GM10248 (cell line): ENCODE data around the gene CAMK4.

Experiments used
- CTCF ChIA-PET: fragments of 300-600 bp; sonication (Branson Sonifier 250); formaldehyde crosslinking; extraction: SDS; loops from one replicate; lab custom pipeline; 2021; ENCODE audit warnings: antibody characterized with exemption; lab: Yijun Ruan, JAX
- POLR2A ChIA-PET: fragments of 350-650 bp; sonication (Branson Sonifier 250); formaldehyde crosslinking; extraction: SDS; loops from one replicate; lab custom pipeline; 2020; ENCODE audit warnings: antibody characterized with exemption; lab: Yijun Ruan, JAX
- DNase-seq: peaks from one replicate; pipeline ENCODE4 v3.0.0; 2012; ENCODE audit errors: extremely low spot score
- TF ChIP-seq, protein P1 (sequence below): IDR thresholded peaks from 2 replicates; pipeline ENCODE4 v1.5.1; 2012; ENCODE audit warnings: mild to moderate bottlenecking, low read depth; ENCODE audit errors: extremely low read depth, missing control alignments, control extremely low read depth

Gene CAMK4

GRCh38 chr5:111313017-111313724 lies 89.0 kb downstream of the CAMK4 start:
- TF ChIP-seq, protein P1, sequence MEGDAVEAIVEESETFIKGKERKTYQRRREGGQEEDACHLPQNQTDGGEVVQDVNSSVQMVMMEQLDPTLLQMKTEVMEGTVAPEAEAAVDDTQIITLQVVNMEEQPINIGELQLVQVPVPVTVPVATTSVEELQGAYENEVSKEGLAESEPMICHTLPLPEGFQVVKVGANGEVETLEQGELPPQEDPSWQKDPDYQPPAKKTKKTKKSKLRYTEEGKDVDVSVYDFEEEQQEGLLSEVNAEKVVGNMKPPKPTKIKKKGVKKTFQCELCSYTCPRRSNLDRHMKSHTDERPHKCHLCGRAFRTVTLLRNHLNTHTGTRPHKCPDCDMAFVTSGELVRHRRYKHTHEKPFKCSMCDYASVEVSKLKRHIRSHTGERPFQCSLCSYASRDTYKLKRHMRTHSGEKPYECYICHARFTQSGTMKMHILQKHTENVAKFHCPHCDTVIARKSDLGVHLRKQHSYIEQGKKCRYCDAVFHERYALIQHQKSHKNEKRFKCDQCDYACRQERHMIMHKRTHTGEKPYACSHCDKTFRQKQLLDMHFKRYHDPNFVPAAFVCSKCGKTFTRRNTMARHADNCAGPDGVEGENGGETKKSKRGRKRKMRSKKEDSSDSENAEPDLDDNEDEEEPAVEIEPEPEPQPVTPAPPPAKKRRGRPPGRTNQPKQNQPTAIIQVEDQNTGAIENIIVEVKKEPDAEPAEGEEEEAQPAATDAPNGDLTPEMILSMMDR, result no peak
- ChIA-PET POLR2A (no interaction called here), CTCF (interaction anchor here (0.8 to 2.2 kb wide), 4 partner anchors 8 to 23 kb away, joined by 3 to 10 read pairs (median 8); no protein-coding TSS in a partner anchor)
- DNase-seq, result no peak

DNA sequence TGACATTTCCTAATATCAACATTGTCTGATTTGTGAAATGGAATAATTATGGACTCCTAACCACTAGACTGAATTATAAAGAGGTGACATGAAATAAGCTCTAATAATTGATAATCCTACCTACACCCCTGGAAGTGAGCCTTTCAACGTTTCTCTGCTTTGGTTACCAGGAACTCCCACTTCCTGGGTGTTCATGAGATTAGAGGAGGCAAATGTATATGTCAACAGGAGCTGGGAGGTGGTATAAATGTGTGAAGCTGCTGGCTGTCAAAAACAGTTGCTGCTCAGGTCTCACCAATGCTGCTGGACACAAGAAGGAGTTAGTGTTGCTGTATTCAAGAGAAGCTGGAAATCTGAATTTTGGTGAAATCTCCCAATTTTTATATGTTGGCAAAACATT lies 96.8 kb downstream of the CAMK4 start:
- TF ChIP-seq, protein P1, result no peak
- ChIA-PET CTCF (interaction anchor here (0.9 to 2.5 kb wide), 6 partner anchors 8 to 42 kb away, joined by 3 to 10 read pairs (median 4); no protein-coding TSS in a partner anchor), POLR2A (no interaction called here)
- DNase-seq, result no peak

- no peak for DNase-seq
- TF ChIP-seq, protein P1, result no peak
- CTCF ChIA-PET, result interaction anchor here (1.0 to 2.5 kb wide), 4 partner anchors 9 to 42 kb away, joined by 3 to 10 read pairs (median 6); no protein-coding TSS in a partner anchor
- POLR2A ChIA-PET, result no interaction called here
These were observed 97.2 kb downstream of the CAMK4 start for GRCh38 chr5:111321376-111321775.

DNA sequence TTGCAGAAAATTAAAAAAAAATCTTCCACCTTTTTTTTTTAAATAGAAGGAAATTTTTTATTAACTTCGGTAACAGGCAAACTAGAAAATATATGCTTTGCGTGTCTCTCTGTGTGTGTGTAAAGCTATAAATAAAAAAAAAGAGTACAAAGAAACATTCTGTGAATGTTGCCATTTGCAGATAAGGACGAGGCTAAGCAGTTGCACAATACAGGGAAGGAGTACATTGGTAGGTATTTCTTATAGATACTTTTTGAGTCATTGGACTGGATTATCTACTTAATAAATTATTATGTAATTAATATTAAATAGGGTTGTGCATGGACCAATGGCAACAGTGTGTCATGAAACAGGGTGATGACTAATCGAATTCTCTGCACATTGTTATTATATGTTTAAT lies 102.4 kb downstream of the CAMK4 start:
- TF ChIP-seq, protein P1, result no peak
- no peak for DNase-seq
- ChIA-PET CTCF (no interaction called here), POLR2A (no interaction called here)

GRCh38 chr5:111337133-111337532 lies 112.9 kb downstream of the CAMK4 start:
- ChIA-PET POLR2A (no interaction called here), CTCF (interaction anchor here (2.6 kb wide), 1 partner anchor 21 kb away, joined by 9 read pairs; no protein-coding TSS in a partner anchor)
- TF ChIP-seq, protein P1, result no peak
- no peak for DNase-seq

DNA sequence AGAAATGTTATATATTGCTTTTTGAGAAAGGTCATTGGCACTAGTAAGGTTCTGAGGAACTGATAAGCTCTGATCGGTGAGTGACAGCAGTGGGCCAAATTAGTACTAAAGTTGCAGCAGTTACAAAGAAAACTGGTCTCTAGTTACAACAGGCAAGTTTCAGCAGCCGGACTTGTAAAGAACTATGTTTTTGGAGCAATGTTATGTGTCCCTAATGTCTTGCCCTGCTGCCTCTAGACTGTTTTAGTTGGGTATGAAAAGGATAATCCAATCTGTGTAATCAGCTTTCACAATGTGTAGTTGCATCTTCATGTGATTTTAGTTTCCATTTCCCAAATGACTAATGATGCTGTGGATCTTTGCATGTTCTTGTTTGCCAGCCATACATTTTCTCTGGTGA lies 113.5 kb downstream of the CAMK4 start:
- ChIA-PET POLR2A (no interaction called here), CTCF (interaction anchor here (2.6 kb wide), 1 partner anchor 22 kb away, joined by 9 read pairs; no protein-coding TSS in a partner anchor)
- TF ChIP-seq, protein P1, result no peak
- no peak for DNase-seq
